HG03439 (cell line): ENCODE data around the gene SLC22A31.
"Not testable (repeated sequence)": the region's sequence is repeated elsewhere in the genome, so short reads cannot be mapped to it uniquely, and the experiment has no call there.

Experiments used
- ATAC-seq: cut with Tn5 transposase; IDR thresholded peaks from one replicate; pipeline ENCODE4 v1.9.1; 2021; ENCODE audit warnings: mild to moderate bottlenecking, moderate library complexity; ENCODE audit not compliant: unreplicated experiment

SLC22A31 gene

DNA sequence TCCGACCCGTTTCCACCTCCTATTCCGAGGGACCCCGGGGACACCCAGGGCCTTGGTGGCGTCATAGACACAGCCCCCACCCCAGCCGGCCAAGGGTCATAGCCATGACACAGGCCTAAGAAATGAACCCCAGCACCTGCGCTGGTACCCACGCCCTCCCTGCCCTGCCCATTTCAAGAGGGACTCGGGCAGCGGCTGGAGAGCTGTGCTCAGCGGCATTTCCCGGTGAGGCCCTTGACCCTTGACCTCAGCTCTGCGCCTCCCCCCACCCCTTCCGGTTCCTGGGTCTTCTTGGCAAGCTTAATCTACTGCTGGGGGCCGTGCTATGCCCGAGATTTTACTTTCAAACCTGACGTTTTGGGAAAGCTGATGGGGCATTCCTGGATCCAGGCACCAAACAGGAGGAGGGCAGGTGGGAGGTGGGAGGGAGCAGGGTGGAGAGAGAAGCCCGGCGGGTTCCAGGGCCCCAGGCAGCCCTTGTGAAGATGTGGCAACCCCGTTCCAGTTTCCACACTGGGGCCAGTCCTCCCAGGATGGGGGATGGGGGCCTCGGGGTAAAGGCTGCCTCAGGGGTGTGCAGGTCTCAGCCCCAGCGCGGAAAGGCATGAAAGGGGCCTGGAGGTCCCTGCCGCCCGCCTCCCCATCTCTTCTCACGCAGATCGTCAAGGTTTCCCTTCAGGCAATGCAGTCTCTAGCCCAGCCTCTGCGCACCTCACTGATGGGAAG lies at the start of gene SLC22A31:
Gene SLC22A31 (minus strand): TSS at position 414 of the 726 bp plus-strand sequence. CDS start 36 bp downstream, at position 378.
- ATAC-seq: no peak

DNA sequence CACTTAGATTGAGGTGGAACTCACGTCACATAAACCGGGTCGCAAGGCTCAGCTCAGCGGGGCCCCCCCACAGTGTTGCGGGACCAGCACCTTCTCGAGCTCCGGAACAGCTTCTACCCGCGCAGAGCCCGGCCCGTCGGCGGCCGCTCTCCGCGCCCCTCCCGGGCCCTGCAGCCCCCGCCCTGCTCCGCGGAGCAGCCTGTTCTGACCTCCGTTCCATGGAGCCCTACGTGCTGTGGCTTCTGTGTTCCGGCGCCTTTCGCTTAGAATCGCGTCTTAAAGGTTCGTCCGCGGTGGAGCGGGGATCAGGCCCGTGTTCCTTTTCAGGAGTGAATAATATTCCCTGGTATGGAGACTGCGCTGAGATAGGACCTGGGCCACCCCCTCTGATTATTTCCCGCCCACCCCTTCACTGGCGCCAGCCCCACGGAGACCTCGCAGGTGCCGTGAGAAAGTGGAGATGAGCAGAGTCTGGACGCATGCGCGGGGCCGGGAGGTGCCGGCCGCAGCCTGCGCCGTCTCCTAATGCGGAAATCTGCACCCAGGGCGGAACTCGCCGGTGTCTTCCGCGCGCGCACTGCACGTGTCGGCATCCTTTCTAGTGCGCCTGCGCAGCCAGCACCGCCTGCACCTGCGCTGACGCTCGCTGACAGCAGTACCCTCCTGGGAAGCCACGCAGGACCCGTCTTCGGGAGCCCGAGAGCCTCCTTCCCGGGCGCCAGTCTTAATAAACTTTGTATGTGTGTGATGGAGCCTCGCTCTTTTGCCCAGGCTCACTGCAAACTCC lies 48.1 kb upstream of the SLC22A31 start:
- no peak for ATAC-seq

DNA sequence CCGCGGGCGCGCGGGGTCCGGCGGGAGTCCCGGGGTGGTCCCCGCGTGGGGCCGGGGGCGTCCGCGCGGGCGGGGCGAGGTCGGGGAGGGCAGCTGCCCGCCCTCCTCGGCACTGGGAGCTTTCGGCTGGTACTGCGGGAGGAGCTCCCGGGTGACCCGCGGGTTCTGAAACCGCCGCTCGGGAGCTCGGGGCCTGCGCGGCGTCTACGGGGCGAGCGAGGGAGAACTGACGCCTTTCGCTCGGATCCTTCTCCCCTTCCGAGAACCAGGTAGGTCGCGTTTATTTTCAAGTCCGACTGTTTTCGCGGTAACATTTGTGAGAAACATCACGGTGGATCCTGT lies 47.4 kb upstream of the SLC22A31 start:
- ATAC-seq: not testable (repeated sequence)

DNA sequence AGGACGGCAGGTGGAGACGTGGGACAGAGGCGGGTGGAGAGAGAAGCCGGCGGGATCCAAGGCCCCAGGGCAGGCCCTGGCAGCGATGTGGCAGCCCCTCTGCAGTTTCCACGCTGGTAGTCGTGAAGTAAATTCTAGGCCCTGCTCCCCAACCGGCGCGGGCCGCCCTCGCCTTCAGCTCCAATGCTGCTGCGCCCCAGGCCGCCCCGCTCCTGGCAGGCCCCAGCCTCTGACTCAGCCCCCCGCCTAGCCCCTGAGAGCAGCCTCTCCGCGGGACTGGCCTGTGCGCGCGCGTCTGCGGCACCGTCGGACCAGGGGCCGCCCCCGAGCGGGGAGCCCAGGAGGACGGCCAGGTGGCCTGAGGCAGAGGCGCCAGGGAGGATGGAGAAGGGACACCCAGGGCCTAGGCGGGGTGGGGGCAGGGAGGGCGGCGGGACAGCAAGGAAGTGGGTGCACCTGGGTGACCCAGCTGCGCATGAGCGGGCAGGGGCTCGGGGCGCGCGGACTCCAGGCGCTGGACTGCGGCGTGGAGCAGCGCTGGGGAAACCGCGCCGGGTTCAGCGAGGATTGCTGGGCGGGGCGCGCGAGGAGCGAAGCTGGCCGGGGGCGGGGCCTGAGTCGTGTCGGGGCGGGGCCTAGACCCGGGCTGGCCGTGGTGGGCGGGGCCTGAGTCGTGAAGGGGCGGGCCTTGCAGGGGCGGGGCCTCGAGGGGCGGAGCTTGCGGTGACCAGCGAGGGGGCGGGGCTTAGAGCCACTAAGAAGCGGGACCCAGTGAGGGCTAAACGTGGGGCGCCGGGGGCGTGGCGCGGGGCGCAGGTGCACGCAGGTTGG lies 46.8 kb upstream of the SLC22A31 start:
- peak; percentile 66 for ATAC-seq

DNA sequence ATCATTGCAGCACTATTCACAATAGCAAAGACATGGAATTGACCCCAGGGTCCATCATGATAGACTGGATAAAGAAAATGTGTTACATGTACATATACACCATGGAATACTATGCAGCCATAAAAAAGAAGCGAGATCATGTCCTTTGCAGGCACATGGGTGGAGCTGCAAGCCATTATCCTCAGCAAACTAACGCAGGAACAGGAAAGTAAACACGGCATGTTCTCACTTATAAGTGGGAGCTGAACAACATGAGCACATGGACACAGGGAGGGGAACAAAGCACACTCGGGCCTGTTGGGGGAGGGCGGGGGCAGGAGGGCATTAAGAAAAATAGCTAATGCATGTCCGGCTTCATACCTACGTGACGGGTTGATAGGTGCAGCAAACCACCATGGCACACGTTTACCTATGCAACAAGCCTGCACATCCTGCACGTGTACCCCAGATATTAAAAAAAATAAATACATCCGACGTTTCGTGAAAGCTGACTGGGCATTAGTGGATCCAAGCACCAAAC lies 46.1 kb upstream of the SLC22A31 start:
- ATAC-seq: no peak

DNA sequence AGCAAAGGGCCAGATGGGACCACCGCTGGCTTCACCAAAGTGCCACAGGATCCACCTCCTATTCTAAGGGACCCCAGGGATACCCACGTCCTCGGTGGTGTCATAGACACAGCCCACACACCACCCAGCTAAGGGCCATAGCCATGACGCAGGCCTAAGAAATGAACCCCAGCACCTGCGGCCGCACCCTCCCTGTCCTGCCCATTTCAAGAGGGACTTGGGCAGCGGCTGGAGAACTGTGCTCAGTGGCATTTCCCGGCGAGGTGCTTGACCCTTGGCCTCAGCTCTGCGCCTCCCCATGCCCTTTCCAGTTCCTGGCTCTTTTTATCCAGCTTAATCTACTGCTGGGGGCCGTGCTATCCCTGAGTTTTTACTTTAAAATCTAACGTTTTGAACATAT lies 44.4 kb upstream of the SLC22A31 start:
- ATAC-seq: no peak

DNA sequence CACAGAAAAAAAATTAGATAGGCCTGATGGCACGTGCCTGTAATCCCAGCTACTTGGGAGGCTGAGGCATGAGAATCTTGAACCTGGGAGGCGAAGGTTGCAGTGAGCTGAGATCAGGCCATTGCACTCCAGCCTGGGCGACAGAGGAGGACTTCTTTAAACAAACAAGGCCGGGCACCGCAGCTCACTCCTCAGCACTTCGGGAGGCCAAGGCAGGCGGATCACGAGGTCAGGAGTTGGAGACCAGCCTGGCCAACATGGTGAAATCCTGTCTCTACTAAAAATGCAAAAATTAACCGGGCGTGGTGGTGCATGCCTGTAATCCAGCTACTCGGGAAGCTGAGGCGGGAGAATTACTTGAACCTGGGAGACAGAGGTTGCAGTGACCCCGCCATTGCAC lies 43.9 kb upstream of the SLC22A31 start:
- ATAC-seq: not testable (repeated sequence)

DNA sequence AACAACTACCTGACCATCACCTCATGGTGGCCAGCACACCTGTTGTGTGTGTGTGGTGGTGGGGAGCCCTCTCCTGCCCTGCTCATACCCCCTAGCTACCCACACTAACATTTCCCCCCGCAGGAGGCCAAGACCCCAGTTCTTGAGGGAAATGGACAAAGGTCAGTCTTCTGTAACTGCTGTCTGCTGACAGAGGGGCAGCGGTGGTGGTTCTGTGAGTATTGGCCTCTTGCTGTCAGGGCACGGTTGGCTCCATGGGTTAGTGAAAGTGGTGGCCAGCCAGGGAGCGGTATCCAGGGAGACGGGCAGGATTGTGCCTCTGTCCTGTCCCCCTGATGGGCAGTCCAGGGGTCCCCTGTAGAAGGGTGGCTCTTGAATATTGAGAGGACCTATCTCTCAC lies 43.3 kb upstream of the SLC22A31 start:
- ATAC-seq: no peak

DNA sequence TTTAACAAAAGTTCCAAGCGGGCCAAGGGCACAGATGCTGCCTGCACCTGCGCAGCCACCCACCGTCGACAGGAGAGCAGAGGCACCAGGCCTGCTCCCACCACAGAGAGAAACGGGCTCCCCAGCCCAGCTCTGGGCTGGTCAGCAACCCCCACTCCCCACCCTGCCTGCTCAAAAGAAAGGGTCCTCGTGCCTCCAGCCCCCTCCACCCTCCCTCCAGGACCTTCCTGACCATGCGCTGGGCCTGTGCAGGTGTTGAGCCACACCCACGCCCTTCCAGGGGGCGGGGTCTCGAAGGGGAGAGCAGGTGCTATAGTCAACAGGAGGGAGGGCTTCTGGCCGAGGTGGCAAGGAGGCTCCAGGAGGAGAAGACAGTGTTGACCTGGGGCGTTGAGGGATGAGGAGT lies 42.5 kb upstream of the SLC22A31 start:
- ATAC-seq: no peak

DNA sequence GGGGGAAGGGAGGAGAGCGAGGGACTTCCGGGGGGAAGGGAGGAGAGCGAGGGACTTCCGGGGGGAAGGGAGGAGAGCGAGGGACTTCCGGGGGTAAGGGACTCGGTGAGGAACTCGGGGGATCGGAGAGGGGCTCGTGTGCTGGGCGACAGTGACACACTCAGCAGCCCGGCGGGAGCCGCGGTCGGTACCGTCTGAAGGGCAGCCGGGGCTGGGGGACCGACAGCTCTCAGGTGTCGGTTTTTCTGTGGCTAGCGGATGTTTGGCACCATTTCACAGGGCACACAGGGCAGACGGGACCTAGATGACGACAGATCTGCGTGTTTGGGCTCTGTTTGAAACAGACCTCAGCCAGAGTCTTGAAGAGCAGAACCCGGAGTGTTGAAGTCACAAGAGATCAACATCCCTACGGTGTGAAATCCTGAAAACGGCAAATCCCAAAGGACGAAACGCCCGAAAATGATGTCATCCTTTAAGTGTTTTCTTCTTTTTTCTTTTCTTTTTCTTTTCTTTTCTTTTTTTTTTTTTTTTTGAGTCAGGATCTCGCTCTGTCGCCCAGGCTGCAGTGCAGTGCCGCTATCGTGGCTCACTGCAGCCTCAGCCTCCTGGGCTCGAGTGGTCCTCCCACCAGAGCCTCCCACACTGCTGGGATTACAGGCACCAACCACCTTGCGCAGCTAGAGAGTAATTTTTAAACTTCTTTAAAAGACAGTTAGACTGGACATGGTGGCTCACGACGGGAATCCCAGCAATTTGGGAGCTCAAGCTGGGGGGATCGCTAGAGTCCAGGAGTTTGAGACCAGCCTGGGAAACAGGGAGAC lies 41.1 kb upstream of the SLC22A31 start:
- peak; percentile 71 for ATAC-seq

DNA sequence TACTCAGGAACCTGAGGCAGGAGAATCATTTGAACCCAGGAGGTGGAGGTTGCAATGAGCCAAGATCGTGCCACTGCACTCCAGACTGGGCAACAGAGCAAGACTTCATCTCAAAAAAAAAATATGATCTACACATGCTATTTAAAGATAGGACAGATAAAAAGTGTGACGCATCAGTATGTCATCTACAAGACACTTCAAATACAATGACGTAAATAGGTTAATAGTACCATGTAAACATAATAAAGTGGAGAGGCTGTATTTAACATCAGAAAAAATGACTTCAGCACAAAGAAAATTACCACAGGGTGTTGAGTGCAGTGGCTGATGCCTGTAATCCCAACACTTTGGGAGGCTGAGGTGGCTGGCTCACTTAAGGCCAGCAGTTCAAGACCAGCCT lies 37.4 kb upstream of the SLC22A31 start:
- ATAC-seq: no peak

DNA sequence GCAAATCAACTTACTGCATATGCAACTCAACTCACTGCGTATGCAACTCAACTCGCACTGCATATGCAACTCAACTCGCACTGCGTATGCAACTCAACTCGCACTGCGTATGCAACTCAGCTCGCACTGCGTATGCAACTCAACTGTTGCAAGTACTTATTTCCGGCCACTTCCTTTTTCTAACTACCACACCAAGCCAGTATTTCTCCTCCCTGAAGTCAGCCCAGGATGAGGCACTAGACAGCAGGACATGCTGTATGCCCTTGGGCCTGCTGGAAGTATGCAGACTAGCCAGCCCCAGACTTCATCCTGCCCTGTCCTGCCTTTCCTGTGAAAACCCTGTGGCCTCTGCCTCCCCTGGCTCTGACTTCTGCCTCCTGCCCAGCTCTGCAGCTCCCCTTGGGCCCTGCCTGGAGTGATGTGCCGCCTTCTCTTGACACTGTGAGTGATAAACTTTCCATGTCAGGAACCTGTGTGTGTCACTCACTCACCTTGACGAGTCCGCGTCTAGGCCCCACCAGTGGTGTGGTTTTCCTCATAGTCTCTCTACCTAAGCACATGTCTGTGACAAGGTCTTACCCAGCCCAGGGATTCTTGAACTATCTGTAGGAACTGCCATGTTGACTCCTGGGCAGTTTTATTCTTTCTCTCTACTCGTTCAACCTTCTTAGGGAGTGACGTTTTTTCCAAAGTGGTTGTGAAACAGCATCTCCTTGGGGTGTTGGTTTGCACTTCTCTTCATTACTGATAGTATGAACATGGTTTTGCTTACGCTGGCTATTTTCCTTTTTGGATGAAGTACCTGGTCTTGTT lies 33.5 kb upstream of the SLC22A31 start:
- no peak for ATAC-seq

DNA sequence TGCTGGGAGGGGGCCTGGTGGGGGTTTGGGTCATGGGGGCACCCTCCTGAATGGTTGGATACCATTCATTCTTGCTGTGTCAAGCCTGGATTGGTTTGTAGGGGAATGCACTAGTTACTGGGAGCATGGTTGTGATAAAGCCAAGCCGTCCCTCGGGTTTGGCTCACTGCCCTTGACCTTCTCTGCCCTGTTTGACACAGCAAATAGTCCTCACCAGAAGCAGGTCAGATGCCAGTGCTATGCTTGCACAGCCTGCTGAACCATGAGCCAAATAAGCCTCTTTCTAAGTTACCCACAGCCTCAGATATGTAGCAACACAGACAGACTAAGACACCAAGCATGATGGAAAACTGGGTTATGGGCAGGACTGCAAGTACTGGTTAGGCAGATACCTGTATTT lies 31.8 kb upstream of the SLC22A31 start:
- ATAC-seq: no peak

DNA sequence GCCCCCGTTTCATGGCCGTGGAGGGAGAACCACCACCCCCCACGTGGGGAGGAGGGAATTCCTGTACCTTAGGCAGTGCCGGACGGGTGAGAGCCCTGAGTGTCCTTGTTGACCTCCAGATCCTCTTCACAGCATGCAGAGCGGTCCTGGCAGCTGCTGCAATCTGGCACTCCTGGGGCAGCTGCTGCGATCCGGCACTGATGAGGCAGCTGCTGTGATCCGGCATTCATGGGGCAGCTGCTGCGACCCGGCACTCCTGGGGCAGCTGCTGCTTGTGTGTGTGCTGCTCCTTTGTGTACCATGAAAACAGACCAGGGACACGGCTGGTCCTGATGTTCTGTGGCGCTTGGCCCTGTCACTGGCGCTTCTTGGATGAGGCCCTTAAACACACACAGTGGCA lies 29.9 kb upstream of the SLC22A31 start:
- no peak for ATAC-seq

DNA sequence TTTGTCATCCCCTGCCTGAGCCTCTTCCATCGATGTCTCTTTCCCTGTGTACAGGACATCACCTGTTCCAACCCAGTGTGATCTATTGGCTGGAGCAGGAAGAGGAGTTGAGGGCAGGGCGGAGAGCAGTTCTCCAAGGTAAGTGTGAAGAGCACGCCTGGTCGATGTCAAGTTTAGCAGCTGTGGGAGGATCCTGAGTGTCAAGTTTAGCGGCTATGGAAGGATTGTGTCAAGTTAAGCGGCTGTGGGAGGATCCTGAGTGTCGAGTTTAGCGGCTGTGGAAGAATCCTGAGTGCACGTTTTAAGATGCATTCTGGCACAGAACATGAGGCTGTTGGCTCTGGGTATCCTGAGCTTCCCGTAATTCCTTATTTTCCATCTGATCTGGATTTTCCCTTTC lies 24.3 kb upstream of the SLC22A31 start:
- no peak for ATAC-seq

DNA sequence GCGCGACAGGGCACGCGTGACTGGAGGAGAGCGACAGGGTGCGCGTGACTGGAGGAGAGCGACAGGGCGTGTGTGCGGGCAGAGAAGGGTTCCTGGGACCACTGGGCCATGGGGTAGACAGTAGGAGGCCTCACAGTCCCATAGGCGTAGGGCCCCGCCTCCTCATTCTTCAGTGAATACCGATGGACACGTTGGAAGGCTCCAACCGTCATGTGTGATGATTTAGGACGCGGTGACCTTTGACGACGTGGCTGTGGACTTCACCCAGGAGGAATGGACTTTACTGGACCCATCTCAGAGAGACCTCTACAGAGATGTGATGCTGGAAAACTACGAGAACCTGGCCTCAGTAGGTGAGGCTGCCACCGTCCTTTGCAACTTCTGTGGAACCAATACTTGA lies 22.6 kb upstream of the SLC22A31 start:
- ATAC-seq: no peak

DNA sequence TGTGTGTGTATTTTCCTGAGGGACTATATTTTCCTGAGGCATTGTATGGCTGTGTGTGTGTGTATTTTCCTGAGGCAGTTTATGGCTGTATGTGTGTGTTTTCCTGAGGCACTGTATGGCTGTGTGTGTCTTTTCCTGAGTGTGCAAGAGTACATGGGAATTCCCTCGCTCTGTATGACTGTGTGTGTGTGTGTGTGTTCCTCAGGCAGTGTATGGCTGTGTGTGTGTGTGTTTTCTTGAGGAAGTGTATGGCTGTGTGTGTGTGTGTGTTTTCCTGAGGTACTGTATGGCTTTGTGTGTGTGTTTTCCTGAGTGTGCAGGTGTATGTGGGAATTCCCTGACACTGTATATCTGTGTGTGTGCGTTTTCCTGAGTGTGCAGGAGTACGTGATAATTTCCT lies 21.3 kb upstream of the SLC22A31 start:
- ATAC-seq: no peak

DNA sequence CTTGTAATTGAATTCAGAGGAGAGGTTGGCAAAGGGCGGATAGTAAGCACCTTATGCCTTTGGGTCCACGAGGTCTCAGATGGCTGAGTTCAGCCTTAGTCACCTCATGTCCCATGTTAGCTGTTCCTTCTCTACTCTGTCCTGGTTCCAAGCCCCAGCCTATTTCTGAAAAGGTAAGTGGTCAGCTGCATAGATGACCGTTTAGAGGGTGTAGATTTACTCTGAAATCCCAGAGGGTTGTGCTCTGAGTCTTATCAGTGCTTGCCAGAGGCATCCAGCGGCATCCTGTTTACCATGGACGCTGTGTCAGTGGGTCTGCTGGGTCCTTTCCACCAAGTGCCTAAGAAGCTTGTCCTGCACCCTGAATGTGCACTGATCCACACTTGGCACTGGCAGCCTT lies 19.0 kb upstream of the SLC22A31 start:
- ATAC-seq: no peak

DNA sequence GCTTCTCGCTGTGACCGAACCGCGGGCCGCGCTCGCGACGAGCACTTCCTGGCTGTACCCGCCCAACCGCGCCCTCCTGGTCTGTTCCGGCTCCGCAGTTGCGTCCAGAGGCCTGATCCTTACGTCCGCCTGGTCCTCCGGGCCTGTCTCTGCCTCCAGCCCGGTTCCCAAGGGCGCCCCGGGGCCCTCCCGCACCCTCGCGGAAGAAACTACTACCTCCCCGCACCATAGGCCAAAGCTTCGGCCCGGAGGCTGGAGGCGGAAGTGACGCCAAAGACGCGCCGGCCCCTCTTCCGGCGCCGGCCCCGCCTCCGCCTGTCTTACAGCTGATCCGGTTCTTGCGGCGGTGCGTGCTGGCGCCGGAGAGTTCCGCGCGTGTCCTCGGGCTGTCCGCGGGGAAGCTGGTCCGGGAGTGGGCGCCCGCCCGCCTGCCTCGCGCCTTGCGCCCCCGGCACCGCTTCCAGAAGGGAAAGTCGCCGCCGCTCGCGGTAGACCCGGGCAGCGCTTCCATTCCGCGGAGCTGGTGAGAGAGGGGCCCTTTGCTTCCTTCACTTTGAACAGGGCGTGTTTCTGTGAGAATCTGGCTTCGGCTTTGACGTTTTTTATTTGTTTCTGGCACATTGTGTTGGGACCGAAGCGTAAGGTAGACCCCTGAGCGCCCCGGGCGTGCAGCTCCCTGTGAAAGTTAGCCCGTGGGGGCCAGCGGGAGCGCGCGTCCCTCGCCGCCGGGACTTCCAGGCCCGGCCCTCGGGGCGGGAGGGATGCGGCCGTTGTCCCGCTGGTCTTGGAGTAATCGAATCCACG lies 17.3 kb upstream of the SLC22A31 start, which contains the start of gene ZNF778:
Gene ZNF778 (plus strand): TSS at position 316 of the 804 bp plus-strand sequence. CDS start 3,425 bp downstream, outside the sequence.
- ATAC-seq: peak; percentile 78
